Natural killer cell (primary cell): ENCODE results near the gene TMEM242. TPM values are rescaled to one million over a fixed set of nuclear protein-coding genes. Genes with fewer than 3 reads are reported as not detected.

ENCODE experiments used
- ATAC-seq, 3 donors: fragments of 150-1000 bp in 2 of 3; fragments of 200-7000 bp in 1 of 3; cut with Tn5 transposase; 1 replicate in 1 of 3; 2 replicates in 2 of 3; pipeline ENCODE4 v1.10.0; 2021; ENCODE audit warnings: mild to moderate bottlenecking in 2 of 3, moderate library complexity in 2 of 3
- DNase-seq, 2 donors: peaks; one replicate each; pipeline versions ENCODE4 v3.0.0 to v3.0.0-alpha.2; 2013 to 2021; ENCODE audit warnings: mixed read lengths in 1 of 2
- H3K27ac ChIP-seq: one replicate; pipeline ENCODE4 v1.5.1; 2013; ENCODE audit warnings: mild to moderate bottlenecking, low read length
- H3K27me3 ChIP-seq: one replicate; pipeline ENCODE4 v1.6.1; 2013; ENCODE audit warnings: low read length; ENCODE audit not compliant: control insufficient read depth, insufficient read depth
- H3K36me3 ChIP-seq: one replicate; pipeline ENCODE4 v1.6.1; 2013; ENCODE audit warnings: low read length; ENCODE audit not compliant: control insufficient read depth, insufficient read depth
- H3K4me1 ChIP-seq: one replicate; pipeline ENCODE4 v1.6.1; 2013; ENCODE audit warnings: low read length; ENCODE audit not compliant: control insufficient read depth, insufficient read depth
- H3K4me3 ChIP-seq: one replicate; pipeline ENCODE4 v1.5.1; 2013; ENCODE audit warnings: low read length
- H3K9me3 ChIP-seq: one replicate; pipeline ENCODE4 v1.6.1; 2013; ENCODE audit warnings: low read length; ENCODE audit not compliant: control insufficient read depth, insufficient read depth
- H3K27ac Mint-ChIP-seq, 2 donors: one replicate each; pipeline ENCODE4 v1.8.0; 2022; ENCODE audit warnings: mild to moderate bottlenecking in 2 of 2, mixed read lengths in 2 of 2, moderate library complexity in 1 of 2
- H3K27me3 Mint-ChIP-seq, 2 donors: one replicate each; pipeline ENCODE4 v1.8.0; 2022; ENCODE audit warnings: low read depth in 2 of 2, mixed read lengths in 2 of 2
- H3K36me3 Mint-ChIP-seq: one replicate; pipeline ENCODE4 v1.8.0; 2022; ENCODE audit warnings: mixed read lengths
- H3K4me1 Mint-ChIP-seq, 2 donors: one replicate each; pipeline ENCODE4 v1.8.0; 2022; ENCODE audit warnings: mixed read lengths in 2 of 2
- H3K4me3 Mint-ChIP-seq: one replicate; pipeline ENCODE4 v1.8.0; 2022; ENCODE audit warnings: mild to moderate bottlenecking, moderate library complexity, mixed read lengths
- H3K9me3 Mint-ChIP-seq, 2 donors: one replicate each; pipeline ENCODE4 v1.8.0; 2022; ENCODE audit warnings: mixed read lengths in 2 of 2
- CTCF ChIP-seq: fragments of 200-600 bp; IDR thresholded peaks from one replicate; pipeline ENCODE4 v1.8.0; 2022; ENCODE audit warnings: antibody characterized with exemption
- WGBS: methylation state at CpG from one replicate; pipeline ENCODE4 v1.1.7; 2013; ENCODE audit warnings: missing lambda C conversion rate; ENCODE audit not compliant: insufficient coverage; 5-methylcytosine and 5-hydroxymethylcytosine counted together
- intact Hi-C: fragments of 100-400 bp; cut with micrococcal nuclease; formaldehyde crosslinking; loops from one replicate; pipeline ENCODE4 v1.14.2; 2022
- total RNA-seq, 4 donors: library from RNA; stranded (reverse); fragments of 120-200 nt in 1 of 4; gene quantifications; one replicate each; pipeline versions ENCODE4 v1.2.3 to v1.2.4, GENCODE V29; 2013 to 2022

TMEM242 gene
- total RNA-seq, 3 donors from 2014 or later (not counting 1 experiment from before 2014, with no cell fraction given): 18.5 to 24.8 (median 19.8) TPM

DNA sequence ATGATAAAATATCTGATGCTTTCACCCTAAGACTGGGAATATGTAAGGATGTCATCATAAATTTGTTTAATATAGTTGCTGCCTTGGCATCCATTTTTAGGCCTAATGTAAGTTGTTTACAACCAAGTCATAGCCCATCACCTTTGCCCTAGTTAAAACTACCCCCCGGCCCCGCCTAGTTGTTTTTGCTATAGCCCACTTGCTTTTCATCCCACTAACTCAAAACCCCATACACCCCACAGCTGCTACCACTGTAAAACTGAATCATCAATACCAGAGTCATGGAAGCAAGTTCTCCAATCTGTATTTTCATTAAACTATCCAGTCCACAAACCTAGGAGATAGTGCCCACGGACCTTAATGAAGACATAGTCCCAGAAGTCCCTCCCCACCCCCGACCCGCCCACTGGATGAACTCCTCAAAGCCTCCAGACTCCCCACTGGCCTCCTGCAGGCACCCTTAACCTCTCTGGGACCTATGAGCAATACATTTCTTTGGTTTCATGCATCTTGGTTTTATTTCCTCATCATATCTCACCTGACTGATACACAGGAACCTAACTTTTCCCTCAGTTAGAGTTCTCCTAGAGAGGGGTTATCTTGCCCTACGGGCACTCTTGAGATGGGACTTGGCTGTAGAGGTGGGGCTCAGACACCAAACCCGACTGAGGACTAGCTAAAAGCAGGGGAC, 45.2 kb upstream of the TMEM242 start:
- intact Hi-C loops: no loop called here
- peaks cover 8% of the 10 kb centered on the region for H3K4me1 ChIP-seq
- H3K4me3 ChIP-seq: no peak overlapping the region
- Mint-ChIP-seq H3K9me3 (no peaks in the 10 kb centered on the region), H3K36me3 (no peaks in the 10 kb centered on the region), H3K4me3 (no peak overlapping the region), H3K4me1 (peaks cover 6% of the 10 kb centered on the region in 2 donors), H3K27ac (no peak overlapping the region), H3K27me3 (peaks cover 23 to 30% of the 10 kb centered on the region in 2 donors)
- DNase-seq: no peak
- no peak for TF ChIP-seq CTCF
- 83% methylated on average over 7 of the region's 7 CpGs for WGBS
- H3K27ac ChIP-seq: no peak overlapping the region
- no peaks in the 10 kb centered on the region for H3K9me3 ChIP-seq
- peaks cover 7% of the 10 kb centered on the region for H3K27me3 ChIP-seq
- H3K36me3 ChIP-seq: no peaks in the 10 kb centered on the region
- no peak for ATAC-seq

DNA sequence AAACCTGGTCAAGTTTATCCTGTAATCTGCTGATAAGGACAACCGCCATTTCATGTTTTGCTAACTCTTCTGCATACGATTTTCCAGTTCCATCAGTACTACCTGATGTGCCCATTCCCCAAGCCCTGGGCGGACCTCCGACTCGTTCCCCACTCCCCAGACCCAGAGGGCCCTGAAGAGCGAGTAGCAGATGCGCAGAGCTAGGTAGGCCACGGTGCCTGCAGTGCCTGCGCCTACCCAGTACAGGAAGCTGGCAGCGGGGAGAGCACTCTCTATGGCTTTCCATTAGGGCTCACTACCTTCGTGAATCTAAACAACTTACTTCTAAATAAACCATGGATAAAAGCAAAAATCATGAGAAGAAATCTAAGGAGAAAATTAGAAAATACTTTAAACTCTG, 43.3 kb upstream of the TMEM242 start:
- WGBS: 94% methylated on average over 10 of the region's 11 CpGs
- no peak overlapping the region for H3K27ac Mint-ChIP-seq
- H3K4me1 Mint-ChIP-seq: peaks cover 6% of the 10 kb centered on the region in 2 donors
- no peaks in the 10 kb centered on the region for H3K9me3 Mint-ChIP-seq
- ATAC-seq: no peak
- H3K36me3 Mint-ChIP-seq: no peaks in the 10 kb centered on the region
- no peak for DNase-seq
- peaks cover 26 to 30% of the 10 kb centered on the region in 2 donors for H3K27me3 Mint-ChIP-seq
- H3K4me3 Mint-ChIP-seq: no peak overlapping the region
- Histone ChIP-seq H3K27me3 (peaks cover 9% of the 10 kb centered on the region), H3K27ac (no peak overlapping the region), H3K36me3 (no peaks in the 10 kb centered on the region), H3K9me3 (no peaks in the 10 kb centered on the region), H3K4me3 (no peak overlapping the region), H3K4me1 (peaks cover 8% of the 10 kb centered on the region)
- TF ChIP-seq CTCF: no peak
- intact Hi-C loops: no loop called here

- TF ChIP-seq CTCF: no peak
- Mint-ChIP-seq H3K9me3 (no peaks in the 10 kb centered on the region), H3K27me3 (peaks cover 17 to 21% of the 10 kb centered on the region in 2 donors), H3K36me3 (no peaks in the 10 kb centered on the region), H3K27ac (no peak overlapping the region), H3K4me3 (no peak overlapping the region), H3K4me1 (peaks cover 4% of the 10 kb centered on the region in 2 donors)
- 100% methylated on average over 1 of the region's 1 CpG for WGBS
- Histone ChIP-seq H3K27ac (no peak overlapping the region), H3K4me3 (no peak overlapping the region), H3K4me1 (peaks cover 8% of the 10 kb centered on the region), H3K36me3 (no peaks in the 10 kb centered on the region), H3K9me3 (no peaks in the 10 kb centered on the region), H3K27me3 (peaks cover 9% of the 10 kb centered on the region)
- ATAC-seq: no peak
- intact Hi-C loops: no loop called here
- DNase-seq: no peak
These were observed 41.4 kb upstream of the TMEM242 start for GRCh38 chr6:157364705-157365104.

- Mint-ChIP-seq H3K27me3 (peaks cover 11 to 13% of the 10 kb centered on the region in 2 donors), H3K4me3 (no peak overlapping the region), H3K27ac (no peak overlapping the region), H3K36me3 (no peaks in the 10 kb centered on the region), H3K9me3 (no peaks in the 10 kb centered on the region), H3K4me1 (no peaks in the 10 kb centered on the region)
- TF ChIP-seq CTCF: no peak
- Histone ChIP-seq H3K9me3 (no peaks in the 10 kb centered on the region), H3K4me3 (no peak overlapping the region), H3K36me3 (no peaks in the 10 kb centered on the region), H3K4me1 (no peaks in the 10 kb centered on the region), H3K27me3 (peaks cover 4% of the 10 kb centered on the region), H3K27ac (no peak overlapping the region)
- DNase-seq (no peak), ATAC-seq (no peak)
- intact Hi-C loops: no loop called here
- 46% methylated on average over 3 of the region's 3 CpGs for WGBS
These were observed 38.6 kb upstream of the TMEM242 start for GRCh38 chr6:157361886-157362285.
